SK-N-MC (cell line): ENCODE data around the gene PTPN9.
"Not testable (repeated sequence)": the region's sequence is repeated elsewhere in the genome, so short reads cannot be mapped to it uniquely, and the experiment has no call there.

Source experiments
- EZH2 ChIP-seq: fragments of 200-600 bp; sonication (generic); IDR thresholded peaks from one replicate; pipeline ENCODE4 v1.6.1; 2017; ENCODE audit warnings: antibody characterized with exemption
- FOXP2 ChIP-seq: optimal IDR thresholded peaks from 2 replicates; pipeline ENCODE3; 2011; ENCODE audit warnings: mild to moderate bottlenecking, moderate library complexity; ENCODE audit not compliant: insufficient read depth; ENCODE audit errors: extremely low read length, control extremely low read depth
- POLR2AphosphoS5 ChIP-seq: IDR thresholded peaks from 2 replicates; pipeline ENCODE4 v1.6.1; 2012; ENCODE audit warnings: mild to moderate bottlenecking, low read depth, low read length, borderline replicate concordance

- not testable (repeated sequence) for TF ChIP-seq POLR2AphosphoS5, EZH2, FOXP2
Measured at GRCh38 chr15:75483556-75483955, 95.6 kb downstream of the PTPN9 start.
